ENCODE data around the gene RTP5.

The RTP5 gene

DNA sequence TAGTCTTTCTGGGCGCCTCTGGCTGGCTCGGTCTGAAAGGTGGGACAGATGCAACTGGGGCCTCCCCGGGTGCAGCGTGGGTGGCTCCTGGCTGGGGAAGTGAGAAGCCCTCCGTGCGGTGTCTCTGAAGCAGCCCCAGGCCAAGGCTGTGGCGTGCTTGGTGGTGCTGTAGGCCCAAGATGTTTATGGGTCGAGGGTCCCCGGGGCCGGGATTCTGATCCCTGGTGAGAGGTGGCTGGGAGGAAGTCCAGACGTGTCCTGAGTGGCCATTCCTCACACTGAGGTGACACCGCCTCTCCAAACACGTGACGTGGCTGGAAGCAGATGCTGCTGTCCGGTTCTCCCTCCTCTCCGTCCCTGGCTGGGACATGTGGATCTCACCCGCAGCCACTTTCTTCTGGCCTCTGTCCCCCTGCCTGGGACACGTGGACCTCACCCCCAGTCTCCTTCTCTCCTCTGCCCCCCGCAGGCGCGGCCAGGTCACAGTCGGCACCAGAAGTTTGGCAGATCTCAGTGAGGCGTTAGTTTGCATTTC lies 12.6 kb downstream of the RTP5 start:
- H3K4me3 ChIP-seq (ENCODE audit: low read depth, low read length): peak overlapping the region; percentile 53
- TF ChIP-seq, protein P1, sequence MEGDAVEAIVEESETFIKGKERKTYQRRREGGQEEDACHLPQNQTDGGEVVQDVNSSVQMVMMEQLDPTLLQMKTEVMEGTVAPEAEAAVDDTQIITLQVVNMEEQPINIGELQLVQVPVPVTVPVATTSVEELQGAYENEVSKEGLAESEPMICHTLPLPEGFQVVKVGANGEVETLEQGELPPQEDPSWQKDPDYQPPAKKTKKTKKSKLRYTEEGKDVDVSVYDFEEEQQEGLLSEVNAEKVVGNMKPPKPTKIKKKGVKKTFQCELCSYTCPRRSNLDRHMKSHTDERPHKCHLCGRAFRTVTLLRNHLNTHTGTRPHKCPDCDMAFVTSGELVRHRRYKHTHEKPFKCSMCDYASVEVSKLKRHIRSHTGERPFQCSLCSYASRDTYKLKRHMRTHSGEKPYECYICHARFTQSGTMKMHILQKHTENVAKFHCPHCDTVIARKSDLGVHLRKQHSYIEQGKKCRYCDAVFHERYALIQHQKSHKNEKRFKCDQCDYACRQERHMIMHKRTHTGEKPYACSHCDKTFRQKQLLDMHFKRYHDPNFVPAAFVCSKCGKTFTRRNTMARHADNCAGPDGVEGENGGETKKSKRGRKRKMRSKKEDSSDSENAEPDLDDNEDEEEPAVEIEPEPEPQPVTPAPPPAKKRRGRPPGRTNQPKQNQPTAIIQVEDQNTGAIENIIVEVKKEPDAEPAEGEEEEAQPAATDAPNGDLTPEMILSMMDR (IDR thresholded peaks at IDR 0.05; ENCODE audit: borderline replicate concordance, insufficient read depth, low read depth, low read length): peak; percentile 51

DNA sequence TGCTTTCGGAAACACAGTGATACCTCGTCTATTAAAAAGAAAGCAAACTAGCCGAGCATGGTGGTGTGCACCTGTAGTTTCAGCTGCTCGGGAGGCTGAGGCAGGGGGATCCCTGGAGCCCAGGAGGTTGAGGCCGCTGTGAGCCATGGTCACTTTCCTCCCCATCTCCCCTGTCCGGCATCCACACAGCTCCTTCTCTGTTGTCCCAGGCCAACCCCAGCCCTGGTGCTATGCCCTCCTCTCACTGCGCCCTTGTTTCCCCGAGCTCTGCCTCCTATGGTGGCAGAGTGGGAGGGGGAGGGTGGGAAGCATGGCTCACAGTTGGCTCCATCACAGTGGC lies 15.4 kb downstream of the RTP5 start:
- no peak overlapping the region for H3K4me3 ChIP-seq (ENCODE audit: low read depth, low read length)
- TF ChIP-seq, protein P1 (IDR thresholded peaks at IDR 0.05; ENCODE audit: borderline replicate concordance, insufficient read depth, low read depth, low read length): no peak

DNA sequence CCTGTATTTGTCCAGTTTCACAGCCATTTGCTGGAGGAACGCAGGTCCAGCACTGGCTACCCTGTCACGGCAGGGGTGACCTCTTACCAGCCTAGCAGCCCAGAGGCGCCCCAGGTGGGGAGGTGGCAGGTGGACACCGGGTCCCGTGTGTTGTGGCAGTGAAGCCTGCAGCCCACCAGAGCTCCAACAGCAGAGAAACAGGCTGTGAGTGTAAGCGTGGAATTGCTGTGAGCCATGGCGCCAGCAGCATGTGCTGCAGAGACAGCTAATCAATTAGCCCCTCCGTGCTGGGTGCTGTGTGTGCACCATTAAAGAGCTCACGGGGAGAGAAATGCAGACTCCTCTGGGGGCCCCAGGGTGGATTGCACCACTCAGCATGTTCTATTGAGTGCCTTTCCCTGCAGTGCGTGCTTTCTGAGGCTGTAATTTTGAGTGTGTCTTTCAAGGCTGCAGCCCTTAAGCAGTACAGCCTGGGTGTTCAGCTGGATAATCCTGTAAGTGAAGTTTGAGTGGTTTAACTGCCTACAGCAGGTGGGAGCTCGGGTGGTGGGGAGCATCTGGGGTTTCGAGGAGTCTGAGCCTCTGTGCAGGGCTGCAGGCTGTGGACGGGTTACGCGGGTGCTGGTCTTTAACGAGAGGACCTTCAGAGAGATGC lies 15.9 kb downstream of the RTP5 start:
- TF ChIP-seq, protein P1 (IDR thresholded peaks at IDR 0.05; ENCODE audit: borderline replicate concordance, insufficient read depth, low read depth, low read length): no peak
- no peak overlapping the region for H3K4me3 ChIP-seq (ENCODE audit: low read depth, low read length)

DNA sequence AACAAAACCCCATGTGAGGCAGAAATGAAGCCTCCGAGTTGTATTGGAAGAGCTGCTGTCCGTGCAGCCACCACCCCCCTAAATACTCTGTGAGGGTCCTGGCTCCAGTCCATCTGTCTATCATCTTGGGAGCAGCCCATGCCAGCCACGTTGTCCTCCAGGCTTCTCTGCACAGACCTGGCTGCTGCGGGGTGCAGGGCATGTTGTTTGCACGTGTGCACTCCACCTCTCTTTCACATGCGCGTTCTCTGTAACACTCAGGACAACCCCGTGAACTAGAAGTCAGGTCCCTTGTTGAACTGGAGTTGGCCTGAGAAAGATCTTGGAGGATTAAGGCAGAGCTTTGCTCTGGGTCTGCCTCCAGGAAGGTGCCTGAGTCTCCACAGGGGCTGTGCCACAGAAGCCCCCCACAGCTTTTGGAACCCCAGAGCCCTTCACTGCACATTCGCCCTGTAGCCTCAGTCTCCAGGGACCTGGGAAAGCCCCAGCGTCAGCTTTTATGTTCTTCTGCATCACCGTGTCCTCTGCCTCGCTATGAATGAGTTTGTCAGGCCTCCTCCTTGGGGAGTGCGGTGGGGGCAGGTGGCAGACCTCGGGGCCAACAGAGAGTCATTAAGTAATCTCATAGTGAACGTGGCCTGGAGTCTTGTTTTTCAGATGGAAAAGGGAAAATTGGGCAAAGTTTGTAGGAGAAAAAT lies 16.6 kb downstream of the RTP5 start:
- H3K4me3 ChIP-seq (ENCODE audit: low read depth, low read length): no peak overlapping the region

DNA sequence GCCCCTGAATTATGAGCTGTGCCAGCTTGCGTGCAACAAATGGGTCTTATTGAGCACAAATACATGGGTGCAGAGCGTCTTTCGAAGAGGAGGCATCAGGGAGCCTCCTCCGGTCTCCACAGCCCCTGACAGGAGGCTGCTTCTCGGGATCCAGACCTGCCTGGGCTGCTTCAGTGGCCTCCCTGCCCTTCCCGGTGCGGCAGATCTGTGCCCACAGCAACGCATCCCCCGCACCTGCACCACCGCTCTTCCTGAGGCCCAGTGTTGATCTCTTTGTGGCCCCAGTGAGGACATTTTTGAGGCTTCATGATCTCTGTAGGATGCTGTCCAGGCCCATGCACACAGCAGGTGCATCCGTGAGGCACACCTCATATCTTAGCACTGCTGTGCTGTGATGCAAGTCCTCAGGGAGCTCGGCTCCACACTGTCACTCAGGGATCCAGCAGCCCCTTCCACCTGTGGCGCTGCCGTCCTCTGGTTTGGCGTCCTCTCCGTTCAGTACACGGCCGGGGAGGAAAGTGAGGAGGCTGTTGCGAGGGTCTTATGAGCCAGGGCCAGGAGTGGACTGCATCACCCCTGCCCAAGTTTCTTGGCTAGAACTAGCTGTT lies 17.4 kb downstream of the RTP5 start:
- H3K4me3 ChIP-seq (ENCODE audit: low read depth, low read length): no peak overlapping the region
- TF ChIP-seq, protein P1 (IDR thresholded peaks at IDR 0.05; ENCODE audit: borderline replicate concordance, insufficient read depth, low read depth, low read length): no peak

More for the DNA sequence above, 16.6 kb downstream of the RTP5 start:
- TF ChIP-seq, protein P1 (IDR thresholded peaks at IDR 0.05; ENCODE audit: borderline replicate concordance, insufficient read depth, low read depth, low read length): no peak

DNA sequence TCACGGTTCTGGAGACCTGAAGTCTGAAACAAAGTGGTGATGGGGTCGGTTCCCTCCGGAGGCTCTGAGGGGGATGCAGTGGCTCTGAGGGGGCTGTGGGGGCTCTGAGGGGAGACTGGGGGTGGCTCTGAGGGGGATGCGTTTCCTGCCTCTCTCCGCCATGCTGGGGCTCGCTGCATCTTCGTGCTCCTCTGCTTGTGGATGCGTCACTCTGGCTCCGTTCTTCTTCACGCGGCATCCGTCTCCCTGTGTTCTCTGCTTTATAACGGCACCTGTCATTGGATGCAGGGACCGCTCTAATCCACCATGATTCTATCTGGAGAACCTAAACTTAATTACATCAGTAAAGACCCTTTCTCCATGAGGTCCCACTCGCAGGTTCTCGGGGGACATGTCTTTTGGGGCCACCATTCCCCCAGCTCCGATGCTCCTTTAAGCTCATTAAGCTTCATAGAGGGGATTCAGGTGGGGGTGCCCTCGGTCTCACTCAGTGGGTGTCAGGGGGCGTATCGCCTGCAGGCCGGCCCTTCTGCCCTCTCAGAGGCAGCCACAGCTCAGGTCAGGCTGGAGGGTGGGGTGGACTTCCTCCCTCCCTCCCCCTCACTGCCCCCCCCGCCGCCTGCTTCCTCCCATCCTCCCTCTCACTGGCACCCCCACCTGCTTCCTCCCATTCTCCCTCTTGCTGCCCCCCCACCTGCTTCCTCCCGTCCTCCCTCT lies 18.4 kb downstream of the RTP5 start:
- TF ChIP-seq, protein P1 (IDR thresholded peaks at IDR 0.05; ENCODE audit: borderline replicate concordance, insufficient read depth, low read depth, low read length): no peak
- no peak overlapping the region for H3K4me3 ChIP-seq (ENCODE audit: low read depth, low read length)

All from GM12875 (cell line).